ENCODE data around the gene TBC1D22A.
A peak's percentile ranks its signal among the peaks of the same experiment; 100 is the strongest.

The TBC1D22A gene

DNA sequence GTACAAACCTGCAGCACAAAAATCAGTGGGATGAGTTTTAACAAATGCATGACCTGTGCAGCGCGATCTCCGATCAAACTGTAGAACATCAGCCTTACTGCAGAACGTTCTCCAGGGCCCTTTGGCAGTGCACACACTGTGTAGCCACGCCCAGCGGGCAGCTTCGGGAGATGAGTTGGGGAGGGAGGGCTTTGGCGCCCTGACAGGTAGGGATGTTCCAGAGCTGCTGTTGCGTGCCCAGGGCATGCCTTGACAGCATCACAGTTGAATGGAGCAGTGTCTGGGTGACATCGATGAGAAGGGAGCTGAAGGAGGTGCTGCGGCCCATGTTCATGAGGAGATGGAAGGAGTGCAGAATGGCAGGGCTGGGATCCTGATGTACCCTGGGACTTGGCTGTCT, 80.2 kb downstream of the TBC1D22A start:
- DNase-seq, result peak; percentile 31

DNA sequence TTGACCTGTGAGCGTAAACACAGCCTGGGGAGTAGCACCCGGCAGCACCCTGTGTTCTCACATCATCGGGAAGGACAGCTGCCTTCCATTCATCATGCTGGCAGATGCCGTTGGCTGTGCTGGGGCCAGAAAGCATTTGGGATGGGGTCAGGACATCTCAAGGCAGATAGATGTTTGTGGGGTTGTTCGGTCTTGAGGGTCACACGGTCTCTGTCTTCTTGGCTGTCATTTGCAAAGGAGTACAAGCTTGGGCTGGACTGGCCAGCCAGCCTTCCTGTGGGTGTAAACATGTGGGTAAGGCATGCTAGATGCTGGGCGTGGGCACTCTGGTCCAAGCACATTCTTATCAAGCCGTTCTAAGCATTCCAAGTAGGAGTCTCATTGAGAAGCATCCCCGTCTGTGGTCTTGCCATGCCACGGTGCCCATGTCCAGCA, 81.4 kb downstream of the TBC1D22A start:
- peak; percentile 50 for DNase-seq

DNA sequence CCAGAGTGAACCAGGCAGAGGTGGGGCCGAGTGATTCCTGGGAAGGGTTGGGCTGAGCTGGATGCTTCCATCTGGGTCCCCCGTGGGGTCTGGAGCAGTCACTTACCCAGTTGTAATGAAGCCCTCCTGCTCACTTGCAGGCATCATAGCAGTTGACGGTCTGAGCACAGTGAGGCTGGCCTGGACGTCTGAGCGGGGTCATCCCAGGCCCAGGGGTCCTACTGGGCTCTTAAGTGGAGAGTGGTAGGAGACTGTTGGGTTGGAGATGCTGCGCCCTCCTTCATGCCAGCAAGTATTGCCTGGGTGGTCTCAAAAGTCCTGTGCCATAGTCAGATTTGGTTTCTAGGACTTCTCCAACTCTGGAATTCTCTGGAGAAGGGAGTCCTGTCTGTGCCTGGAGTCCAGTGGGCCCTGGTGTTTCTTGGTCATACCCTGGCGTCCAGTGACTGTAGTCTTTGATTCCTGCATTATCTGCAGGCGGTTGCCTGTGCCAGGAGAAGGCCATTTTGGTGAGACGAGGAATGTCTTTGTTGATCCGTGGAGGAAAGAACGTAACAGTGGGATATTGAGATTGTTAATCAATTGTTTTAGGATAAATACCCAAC, 82.3 kb downstream of the TBC1D22A start:
- DNase-seq, result peak; percentile 43

DNA sequence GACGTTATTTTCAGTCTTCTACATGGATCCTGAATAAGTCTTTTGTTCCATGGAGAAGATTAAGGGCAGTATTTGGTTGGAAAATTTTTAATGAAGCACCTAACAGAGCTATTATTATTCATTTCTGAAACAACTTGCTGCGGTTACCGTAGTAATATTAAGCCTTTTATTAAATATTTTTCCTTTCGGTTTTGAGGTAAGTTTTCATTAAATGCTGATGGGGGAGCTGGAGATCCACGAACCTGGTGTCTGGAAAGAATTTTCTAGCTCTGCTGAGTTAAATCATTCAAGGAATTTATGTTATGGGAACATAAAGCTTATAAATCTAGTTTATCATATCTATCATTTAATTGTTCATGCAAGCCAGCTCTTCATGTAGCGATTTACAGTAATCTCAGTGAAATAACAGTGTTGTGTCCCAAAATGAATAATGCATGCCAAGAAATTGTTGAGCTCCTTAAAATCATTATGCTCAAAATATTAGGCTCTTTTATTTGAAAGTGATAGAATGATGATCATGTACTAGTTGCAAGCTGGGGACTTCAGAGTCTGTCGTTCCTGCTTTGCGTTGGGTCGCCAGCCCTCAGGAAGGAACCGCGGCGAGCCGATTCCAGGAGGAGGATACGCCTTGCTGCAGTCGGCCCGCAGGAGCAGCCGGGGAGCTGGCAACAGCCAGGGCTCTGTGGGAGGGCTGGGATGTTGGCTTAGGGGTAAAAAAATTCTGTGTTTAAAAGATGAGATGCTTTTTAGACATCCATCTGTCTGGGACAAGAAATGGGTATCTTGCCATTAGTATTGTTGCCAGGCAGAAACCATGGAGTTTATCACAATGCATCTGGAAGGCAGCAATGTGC, 83.1 kb downstream of the TBC1D22A start:
- DNase-seq, result peak; percentile 32

DNA sequence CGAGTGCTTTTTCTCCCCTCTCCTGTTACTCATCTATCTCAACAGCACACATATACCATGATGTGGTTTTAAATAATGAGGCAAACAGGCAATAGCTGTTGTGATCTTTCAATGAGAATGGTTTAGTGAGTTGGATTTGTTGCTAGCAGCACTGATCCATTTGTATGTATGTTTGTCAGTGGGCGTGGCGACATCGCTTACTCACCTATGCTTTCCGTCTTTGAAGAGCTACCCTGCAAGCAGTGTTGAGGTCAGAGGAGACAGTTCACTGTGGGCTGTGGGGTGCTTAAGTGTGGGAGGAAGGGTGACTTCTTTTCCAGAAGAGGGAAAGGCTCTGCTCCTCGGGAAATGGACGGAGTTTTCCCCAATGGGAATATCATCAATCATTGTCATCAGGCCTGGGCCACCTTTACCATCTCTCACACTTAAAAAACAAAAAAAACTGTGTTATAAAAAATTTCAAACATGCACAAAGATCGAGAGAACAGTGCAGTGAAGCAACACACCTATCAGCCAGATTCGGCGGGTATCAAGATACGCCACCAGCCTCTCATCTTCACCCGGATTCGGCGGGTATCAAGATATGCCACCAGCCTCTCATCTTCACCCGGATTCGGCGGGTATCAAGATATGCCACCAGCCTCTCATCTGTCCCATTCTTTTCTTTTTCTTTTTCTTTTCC, 83.8 kb downstream of the TBC1D22A start:
- DNase-seq, result peak; percentile 50

DNA sequence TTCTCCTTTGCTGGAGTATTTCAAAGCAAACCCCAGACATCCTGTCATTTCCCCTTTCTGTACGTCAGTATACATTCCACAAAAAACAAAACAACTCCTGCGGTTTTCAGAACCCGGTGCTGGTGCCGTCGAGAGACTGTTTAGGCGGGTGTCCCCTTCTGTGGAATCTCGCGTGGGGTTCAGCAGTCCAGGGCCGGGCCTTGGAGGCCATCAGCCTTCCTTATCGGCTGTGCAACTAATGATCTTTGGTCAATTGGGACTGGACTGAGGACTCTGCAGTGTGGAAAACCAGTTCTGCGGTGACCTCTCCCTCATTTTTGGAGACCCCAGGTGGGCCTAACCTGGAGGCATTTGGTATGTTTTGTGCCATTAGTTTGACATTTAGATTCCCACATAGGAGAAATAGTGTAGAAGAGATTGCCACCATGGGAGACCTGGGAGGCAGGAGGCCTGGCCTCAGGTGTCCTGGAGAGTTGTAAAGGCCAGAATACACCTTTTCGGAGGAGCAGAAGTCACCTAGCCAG, 84.4 kb downstream of the TBC1D22A start:
- DNase-seq, result peak; percentile 21

DNA sequence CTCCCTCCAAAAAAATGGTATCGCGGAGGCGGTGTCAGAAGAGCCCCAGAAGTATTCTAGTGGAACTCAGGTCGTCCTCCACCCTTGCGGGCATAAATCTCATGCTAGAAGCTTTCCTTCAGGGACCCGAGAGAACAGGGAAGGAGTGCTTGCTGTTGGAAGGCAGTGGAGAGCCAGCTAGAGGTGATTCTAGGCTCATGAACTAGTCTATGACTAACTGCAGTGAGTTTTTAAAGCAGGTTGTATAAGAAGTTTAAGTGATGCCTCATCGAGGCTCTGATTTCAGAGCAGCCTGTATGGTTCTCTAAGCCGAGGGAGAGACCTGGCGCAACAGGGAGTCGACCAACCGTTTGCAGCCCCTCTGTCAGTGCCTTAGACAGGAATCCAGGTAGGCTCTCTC, 85.7 kb downstream of the TBC1D22A start:
- DNase-seq, result peak; percentile 45

DNA sequence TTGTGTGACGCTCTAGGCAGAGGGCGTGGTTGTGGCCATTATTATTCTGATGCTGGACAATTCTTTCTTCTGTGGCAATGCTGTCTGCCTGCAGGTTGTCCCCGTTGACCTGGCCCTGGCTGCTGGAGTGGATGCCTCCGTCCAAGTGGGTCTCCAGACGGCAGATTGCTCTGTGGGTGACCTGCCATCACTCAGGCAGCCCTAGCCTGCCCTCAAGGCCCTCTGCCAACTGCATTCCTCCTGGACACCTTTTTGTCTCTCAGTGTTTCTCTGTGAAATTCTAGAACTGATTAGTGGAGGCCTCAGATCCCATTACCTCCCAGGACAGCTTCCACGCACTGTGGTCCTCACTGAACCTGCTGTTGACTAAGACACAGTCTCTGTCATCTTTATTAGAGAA, 86.7 kb downstream of the TBC1D22A start:
- DNase-seq, result peak; percentile 45

DNA sequence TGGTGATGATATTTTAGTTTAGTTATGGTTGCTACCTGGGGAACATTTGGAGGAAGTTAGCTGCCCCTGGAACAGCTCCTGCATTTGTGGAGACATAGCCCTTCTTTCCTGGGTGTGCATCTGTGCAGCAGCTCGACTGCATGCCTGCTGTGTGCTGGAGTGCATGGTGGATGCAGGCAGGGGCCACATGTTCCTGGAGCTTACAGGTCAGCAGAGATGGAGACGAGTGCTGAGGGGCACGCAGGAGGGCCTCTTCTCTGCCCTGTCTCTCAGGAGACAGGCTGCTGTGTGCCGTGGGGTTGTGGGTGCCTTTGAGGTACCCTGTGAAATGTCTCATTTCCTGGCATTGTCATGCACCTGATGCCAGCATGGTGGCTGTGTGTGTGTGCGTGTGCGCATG, 87.5 kb downstream of the TBC1D22A start:
- peak; percentile 23 for DNase-seq

DNA sequence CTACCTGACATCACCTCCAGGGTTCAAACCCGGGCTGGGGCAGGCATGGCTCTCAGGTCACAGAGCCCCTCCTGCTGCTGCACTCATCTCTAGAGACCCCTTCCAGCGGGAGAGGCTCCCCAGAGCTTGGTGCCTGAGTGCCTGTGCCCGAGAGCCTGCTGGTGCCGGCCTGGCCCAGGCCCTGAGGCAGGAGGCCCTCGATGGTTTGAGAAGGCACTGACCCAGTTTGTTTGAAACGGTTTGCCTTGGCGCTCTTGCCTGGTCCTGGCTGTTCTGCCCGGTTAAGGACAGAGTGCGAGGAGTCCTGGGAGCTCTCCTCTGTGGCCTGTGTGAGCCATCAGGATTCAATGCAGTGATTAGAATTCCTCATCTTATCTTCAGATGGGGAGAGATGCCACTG, 88.9 kb downstream of the TBC1D22A start:
- DNase-seq, result peak; percentile 32

DNA sequence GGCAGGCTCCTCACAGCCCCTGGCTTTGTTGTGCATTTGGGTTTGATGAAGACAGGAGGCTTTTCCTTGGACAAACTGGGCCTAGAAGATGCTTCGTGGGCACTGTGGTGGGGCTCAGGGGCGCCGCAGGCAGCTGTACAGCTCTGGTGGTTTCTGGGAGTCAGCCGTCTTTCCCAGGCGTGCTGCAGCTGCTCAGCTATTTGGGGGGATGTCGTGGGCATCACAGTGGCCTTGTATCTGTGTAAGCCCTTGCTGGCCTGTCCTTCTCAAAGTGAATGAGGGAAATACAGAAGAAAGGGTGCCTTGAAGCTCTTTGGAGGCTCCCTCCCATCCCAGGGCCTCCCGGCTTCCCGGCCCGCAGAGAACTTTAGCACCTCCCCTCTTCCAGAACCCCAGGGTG, 89.5 kb downstream of the TBC1D22A start:
- DNase-seq, result peak; percentile 42

DNA sequence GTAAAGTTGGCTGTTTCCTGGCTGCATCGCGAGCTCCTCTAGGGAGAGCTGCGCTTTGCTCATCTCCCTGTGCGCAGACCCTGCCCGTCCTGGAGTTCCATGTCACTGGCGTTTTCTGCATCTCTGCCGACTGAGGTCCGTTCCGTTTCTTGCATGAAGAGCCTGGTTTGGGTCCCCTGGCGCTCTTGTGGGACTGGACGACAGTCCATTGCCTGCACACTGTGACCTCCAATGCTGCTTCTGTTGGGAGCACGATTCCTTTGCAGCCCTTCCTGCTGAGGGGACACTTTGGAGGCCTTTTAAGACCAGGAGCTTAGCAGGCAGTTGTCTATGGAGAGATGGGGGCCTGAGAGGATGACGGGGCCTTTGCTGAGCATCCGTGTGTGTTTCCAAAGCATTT, 90.3 kb downstream of the TBC1D22A start:
- no peak for DNase-seq

DNA sequence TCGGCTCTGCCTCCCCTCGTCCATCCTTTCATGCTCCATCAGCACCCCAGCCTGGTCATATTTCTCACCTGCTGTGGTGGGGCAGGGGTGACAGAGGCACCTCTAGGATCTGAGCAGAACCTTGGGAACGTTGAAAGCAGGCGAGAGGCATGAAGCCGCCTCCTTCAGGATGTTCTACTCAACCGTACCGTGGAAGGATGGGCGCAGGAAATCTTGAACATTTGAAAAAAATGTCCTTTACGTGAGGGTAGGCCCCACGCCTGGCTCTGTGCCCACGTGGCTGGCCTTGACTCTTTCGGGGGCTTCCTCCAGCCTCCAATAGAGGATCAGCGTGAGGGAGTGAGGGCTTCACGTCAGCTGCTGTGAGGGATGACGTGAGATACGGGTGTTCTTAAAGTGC, 90.7 kb downstream of the TBC1D22A start:
- DNase-seq, result no peak

DNA sequence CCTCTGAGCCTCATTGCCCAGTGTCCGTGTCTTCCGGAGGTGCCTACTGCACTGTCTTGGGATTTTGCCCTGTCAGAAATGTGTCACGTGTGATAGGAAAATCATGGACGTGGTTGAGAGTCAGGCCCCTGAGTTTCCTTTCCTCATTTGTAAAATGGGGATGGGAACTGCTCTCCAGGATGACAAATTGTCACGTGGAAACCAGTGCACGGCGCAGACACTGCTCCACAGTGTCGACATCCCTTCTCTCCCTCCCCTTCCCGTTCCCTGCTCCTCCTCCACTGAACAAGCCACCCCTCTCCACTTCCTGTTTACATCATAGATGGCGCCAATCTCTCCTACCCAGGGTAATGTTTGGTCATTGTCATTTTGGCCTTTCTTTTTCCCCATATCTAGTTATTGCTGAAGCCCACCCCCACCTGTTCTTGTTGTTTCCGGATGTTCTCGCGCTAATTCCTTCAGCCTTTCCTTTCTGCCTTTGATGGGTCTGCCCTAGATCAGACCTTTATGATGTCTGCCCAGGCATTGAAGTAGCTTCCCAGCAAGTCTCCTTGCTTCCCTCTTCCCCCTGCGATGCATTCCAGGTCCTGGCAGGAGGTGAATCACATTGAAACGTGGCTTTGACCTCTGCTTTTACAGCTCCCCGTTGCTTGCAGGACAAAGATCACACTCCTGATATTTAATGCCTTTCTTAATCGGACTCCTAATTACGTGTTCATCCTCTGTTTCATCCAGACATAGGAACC, 91.8 kb downstream of the TBC1D22A start:
- peak; percentile 42 for DNase-seq

DNA sequence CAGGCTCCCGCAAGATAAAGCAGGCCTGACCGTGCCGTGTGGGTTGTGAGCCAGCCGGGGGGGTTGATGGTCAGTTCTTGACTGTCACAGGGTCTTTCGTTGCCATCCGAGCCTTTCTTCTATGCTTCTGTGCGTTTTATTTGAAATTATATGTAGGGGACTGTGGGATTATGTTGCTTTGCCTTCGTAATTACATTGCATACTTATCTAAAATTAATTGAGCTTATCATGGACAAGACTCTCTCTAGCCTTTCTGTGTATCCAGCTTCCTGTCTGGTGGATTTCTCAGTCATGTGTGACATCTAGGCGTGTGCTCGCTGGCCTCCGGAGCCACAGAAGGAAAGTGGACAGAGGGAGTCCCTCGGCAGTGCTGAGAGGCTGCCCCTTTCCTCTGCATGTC, 93.2 kb downstream of the TBC1D22A start:
- DNase-seq, result no peak

DNA sequence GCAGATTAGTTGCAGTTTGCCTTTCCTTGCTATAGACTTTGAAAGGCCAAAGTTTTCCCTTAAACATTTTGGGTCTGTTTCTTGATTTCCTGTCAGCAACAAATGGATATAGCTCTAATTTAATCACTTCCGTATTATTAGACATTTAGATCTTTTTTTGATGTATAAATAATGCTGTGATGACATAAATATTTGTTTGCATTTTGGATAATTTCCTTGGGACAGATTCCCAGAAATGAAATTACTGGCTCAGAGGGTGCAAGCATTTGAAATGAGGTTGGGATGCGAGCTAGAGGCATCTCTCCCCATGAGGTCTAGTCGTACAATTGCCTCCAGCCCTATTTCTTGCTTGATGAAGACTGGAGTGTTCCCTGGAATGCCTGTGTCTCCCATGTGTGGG, 94.2 kb downstream of the TBC1D22A start:
- DNase-seq, result no peak

DNA sequence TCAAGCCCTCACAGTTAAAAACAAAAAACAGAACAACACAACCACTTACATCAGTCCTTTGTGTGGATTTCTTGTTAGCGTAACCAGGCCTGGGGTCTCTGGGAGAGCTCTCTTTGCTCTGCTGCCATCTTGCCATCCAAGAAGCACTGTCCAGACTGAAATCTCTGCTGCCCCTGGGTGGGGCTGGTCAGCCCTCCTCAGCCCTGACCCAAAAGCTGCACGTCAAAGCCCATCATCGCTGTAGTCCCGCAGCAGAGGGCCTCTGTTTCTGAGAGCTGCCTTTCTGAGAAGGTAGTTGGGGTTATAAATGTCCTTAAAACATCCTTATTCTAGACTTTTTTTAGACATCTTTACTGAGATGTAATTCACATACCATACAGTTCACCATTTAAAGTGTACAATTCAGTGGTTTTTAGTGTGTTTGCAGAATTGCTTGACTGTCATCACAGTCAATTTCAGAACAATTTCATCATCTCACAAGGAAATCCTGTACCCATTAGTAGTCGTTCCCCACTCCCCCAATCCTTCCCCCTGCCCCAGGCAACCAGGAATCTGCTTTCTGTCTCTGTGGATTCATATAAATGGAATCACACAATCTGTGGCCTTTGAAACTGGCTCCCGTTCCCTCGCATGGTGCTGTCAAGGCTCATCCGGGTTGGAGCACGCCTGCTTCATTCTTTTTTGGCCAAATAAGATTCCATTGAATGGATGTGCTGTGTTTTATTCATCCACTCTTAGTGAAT, 94.9 kb downstream of the TBC1D22A start:
- DNase-seq, result no peak

DNA sequence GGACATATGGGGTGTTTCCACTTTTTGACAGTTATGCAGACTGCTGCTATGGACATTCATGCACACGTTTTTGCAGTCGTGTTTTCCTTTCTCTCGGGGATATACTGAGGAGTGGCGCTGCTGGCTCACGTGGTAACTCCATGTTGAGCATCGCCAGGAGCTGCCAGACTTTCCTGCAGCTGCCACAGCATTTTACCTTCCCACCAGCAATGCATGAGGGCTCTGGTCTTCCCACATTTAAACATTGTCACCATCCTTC, 95.4 kb downstream of the TBC1D22A start:
- no peak for DNase-seq

DNA sequence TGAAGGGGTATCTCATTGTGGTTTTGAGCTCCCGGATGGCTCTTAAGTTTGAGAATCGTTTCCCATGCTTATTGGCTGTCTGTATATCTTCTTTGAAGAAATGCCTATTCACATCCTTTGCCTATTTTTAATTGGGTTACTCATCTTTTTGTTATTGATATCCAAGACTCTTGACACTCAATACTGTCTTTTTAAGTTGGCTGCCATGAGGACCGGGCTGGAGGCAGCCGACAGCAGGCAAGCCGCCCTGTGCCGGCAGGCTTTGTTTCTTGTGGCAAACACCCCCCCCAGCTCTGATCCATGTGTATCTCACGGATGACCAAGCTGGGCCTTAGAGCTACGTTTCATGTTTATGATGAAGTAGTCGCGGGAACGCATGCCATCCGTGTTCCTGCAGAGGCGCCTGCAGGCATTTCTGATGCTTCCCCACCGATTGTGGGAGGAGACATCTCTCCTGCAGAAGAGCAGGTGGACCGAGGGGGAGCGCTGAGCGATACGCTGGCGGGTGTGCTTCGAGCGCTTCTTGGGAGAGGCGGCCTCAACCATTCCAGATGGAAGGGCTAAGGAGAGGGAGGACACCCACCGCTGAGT, 95.8 kb downstream of the TBC1D22A start:
- no peak for DNase-seq

DNA sequence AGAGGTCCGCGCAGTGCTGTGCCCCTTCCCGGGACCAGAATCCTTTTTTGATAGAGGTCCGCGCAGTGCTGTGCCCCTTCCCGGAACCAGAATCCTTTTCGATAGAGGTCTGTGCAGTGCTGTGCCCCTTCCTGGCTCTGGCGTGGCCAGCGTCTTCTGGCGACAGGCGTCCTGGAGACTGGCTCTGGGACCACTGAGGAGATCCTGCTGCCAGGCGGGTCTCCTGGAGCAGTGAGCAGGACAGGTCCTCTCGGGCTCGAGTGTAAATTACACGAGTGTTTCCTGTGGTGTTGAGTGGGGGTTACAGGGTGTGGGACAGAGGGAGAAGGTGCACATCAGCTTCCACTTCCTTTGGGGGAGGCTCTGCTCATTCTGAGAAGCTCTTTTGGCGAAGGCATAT, 98.1 kb downstream of the TBC1D22A start:
- DNase-seq, result no peak

DNA sequence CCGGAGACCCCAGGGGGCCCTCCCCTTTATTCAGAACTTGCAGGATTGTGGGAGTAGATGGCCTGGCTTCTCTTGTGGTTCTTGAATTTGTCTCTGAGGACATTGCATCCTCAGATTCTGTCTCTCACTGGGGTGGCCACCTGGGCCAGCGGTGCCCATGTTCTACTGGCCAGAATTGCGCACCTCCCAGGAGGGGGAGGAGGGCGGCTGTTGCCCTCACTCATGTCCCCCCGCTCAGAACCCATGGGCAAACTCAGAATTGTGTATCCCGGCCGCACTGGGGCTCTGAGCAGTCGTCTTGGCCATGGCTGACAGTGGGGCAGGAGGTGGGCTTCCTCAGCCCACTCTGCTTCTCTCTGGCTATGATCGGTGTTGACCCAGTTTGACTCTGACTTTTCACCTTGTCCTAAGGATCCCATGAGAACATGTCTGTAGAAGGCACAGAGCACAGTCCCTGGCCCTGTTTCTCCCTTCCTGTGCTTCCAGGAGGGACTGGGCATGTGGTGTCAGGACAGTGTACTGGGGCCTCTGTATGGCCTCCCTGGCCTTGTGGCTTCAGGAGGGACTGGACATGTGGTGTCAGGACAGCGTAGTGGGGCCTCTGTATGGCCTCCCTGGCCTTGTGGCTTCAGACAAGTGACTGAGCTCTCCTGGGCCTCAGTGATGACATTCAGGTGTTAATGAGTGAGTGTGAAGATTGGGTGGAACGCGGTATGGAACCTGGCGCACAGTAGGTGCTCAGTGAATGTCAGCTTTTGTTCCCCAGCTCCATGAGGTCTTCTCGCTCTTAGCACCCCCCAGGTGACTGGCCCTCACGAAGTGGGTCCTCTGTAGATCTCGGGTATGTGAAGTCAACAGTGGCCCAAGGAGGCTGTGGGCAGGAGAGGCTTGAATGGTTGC, 99.3 kb downstream of the TBC1D22A start:
- DNase-seq, result peak; percentile 27
